GM18505 (cell line): ENCODE results near the gene ZNF423.

Experiments
- ATAC-seq: cut with Tn5 transposase; IDR thresholded peaks from one replicate; pipeline ENCODE4 v1.9.1; 2021; ENCODE audit not compliant: unreplicated experiment
- POLR2A ChIP-seq: IDR thresholded peaks from 4 replicates; pipeline ENCODE4 v1.6.1; 2011; ENCODE audit warnings: borderline replicate concordance; ENCODE audit not compliant: insufficient read depth, insufficient read length; ENCODE audit errors: extremely low read depth

The ZNF423 gene

GRCh38 chr16:49726155-49726554 lies 129.8 kb downstream of the ZNF423 start:
- ATAC-seq = no peak
- TF ChIP-seq POLR2A = no peak

DNA sequence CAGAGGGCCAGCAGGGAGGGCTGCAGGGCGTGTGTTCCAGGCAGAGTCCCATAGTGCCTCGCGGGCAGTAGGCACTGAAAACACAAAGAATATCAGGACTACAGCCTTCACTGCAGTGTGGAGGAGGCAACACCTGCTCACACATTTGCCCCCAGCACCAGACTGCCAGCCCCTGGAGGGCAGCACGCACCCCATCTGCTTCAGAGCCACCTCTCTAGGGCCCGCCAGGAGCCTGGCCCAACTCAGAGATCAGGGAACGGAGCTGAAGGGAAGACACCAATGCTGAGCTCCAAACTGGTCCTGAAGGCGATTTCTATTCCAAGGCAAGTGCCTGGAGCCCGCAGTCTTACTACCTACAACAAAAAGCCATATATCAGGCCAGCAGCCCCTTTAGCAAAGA lies 130.3 kb downstream of the ZNF423 start:
- no peak for ATAC-seq
- no peak for TF ChIP-seq POLR2A

GRCh38 chr16:49724774-49725173 lies 131.1 kb downstream of the ZNF423 start:
- ATAC-seq = no peak

GRCh38 chr16:49723310-49723709 lies 132.6 kb downstream of the ZNF423 start:
- ATAC-seq = no peak
- TF ChIP-seq POLR2A = no peak

More at GRCh38 chr16:49724774-49725173, 131.1 kb downstream of the ZNF423 start:
- no peak for TF ChIP-seq POLR2A

DNA sequence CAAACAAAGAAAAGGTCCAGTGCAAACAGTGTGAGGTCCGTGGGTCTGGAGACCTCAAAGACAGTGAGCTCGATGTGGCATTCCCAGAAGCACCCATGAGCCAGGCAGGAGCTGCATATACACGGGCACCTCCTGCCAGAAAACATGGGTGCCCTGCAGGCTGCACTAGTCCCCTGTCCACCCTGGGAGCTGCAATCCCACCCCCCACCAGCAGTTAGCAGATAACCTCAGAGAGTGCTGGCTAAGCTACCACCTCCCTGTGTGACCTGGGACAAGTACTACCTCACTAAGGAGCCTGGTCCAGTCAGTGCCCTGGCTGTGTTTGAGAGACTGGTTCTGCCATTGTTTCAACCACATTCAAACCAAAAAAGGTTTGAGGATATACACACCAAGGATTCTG lies 135.7 kb downstream of the ZNF423 start:
- ATAC-seq = no peak
- no peak for TF ChIP-seq POLR2A

GRCh38 chr16:49717689-49718088 lies 138.2 kb downstream of the ZNF423 start:
- no peak for ATAC-seq

GRCh38 chr16:49716339-49716934 lies 139.5 kb downstream of the ZNF423 start:
- no peak for ATAC-seq
- no peak for TF ChIP-seq POLR2A

More at GRCh38 chr16:49717689-49718088, 138.2 kb downstream of the ZNF423 start:
- TF ChIP-seq POLR2A = no peak

DNA sequence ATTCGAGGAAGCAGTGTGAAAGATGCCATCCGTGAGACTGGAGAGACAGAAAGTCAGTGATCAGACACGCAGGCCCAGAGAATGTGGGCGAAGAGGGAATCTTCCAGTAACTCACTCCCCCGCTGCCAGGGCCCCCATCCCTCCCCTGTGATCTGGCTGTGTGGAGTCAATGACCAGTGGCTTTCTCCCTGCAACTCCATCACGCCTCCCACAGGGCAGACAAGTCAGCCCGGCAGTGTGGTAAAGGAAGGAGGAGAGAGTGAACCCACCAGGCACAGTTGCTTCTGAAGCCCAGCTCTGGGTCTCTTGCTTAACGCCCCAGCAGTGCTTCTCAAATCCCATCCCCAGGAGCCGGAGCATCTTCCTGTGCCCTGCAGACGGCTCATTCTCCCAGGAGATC lies 142.1 kb downstream of the ZNF423 start:
- no peak for TF ChIP-seq POLR2A
- no peak for ATAC-seq

GRCh38 chr16:49712542-49712941 lies 143.4 kb downstream of the ZNF423 start:
- no peak for ATAC-seq
- TF ChIP-seq POLR2A = no peak

DNA sequence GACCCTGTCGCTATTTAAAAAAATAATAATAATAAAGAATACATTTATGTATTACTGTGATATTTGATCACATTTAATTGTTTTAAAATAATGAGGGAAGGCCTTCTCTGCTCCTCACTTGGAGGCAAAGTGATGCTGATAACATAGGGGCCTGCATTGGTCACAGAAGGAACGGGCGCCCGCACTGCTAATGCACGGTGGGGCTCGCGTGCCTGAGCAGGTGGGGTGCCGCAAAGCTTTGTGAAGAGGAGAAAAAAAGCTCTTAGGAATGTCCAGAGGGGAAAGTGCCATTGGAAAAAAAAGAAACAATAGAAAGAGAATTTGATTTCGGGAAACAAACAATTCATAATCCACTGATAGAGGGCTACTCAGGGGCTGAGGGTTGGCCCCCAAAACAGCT lies 143.8 kb downstream of the ZNF423 start:
- no peak for TF ChIP-seq POLR2A
- ATAC-seq = no peak

- no peak for ATAC-seq
- no peak for TF ChIP-seq POLR2A
These were observed 146.9 kb downstream of the ZNF423 start for GRCh38 chr16:49709057-49709456.

DNA sequence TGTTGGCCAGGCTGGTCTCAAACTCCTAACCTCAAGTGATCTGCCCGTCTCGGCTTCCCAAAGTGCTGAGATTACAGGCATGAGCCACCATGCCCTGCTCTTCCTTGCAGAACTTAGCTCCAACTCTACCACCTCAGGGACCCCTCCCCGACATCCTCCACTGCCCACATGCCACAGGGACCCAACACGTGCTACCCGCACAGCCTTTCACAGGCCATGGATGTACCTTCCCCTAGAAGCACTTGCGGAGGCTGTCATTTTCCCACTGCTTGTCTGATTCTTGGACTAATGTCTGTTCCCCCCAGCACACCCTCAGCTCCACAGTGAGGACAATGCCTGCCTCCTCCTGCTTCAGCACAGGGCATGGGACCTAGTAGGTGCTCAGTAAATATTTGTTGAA lies 147.4 kb downstream of the ZNF423 start:
- TF ChIP-seq POLR2A = no peak
- ATAC-seq = no peak

GRCh38 chr16:49706620-49707355 lies 149.1 kb downstream of the ZNF423 start:
- no peak for TF ChIP-seq POLR2A
- no peak for ATAC-seq

GRCh38 chr16:49704586-49705155 lies 151.2 kb downstream of the ZNF423 start:
- no peak for ATAC-seq

More at GRCh38 chr16:49704586-49705155, 151.2 kb downstream of the ZNF423 start:
- no peak for TF ChIP-seq POLR2A
